Measurements from ENCODE around the gene EDN3. TPM values are rescaled to one million over a fixed set of nuclear protein-coding genes. Genes with fewer than 3 reads are reported as not detected.

EDN3 gene
- total and polyA plus RNA-seq, 9 of the 15 experiments (the other 6 are each of a cell fraction or from before 2014, with no cell fraction given): not detected

DNA sequence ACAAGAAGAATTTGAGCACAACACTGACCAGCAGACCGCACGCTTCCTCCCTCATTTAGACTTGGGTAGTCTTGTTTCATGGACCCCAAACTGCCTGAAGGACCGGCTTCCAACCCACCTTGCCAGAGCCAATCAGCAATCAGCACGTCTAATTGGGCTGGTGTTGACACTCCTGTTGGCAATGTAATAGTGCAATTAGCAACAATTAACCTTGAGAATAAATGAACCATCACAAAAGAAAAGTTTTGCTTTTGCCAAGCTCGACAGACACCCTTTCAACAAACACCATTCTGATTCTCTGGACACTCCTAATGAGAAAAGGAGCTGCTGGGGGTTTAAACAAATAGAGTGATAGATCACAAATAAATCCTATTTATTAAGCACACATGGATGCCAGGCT is 61.0 kb downstream of the EDN3 start (continued):
- TF ChIP-seq HDAC2 (IDR thresholded peaks at IDR 0.05): no peak
- no peak for TF ChIP-seq YY1 (IDR thresholded peaks at IDR 0.05; ENCODE audit: borderline replicate concordance in 1 of 3, control insufficient read depth in 1 of 3, extremely low read depth in 1 of 3, insufficient read depth in 3 of 3, insufficient read length in 1 of 3, insufficient replicate concordance in 2 of 3, low read depth in 1 of 3, low read length in 2 of 3)
- TF ChIP-seq, protein P1, sequence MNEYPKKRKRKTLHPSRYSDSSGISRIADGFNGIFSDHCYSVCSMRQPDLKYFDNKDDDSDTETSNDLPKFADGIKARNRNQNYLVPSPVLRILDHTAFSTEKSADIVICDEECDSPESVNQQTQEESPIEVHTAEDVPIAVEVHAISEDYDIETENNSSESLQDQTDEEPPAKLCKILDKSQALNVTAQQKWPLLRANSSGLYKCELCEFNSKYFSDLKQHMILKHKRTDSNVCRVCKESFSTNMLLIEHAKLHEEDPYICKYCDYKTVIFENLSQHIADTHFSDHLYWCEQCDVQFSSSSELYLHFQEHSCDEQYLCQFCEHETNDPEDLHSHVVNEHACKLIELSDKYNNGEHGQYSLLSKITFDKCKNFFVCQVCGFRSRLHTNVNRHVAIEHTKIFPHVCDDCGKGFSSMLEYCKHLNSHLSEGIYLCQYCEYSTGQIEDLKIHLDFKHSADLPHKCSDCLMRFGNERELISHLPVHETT (CRISPR knock-in tag; conservative IDR thresholded peaks at IDR 0.05 in 1 of 2, IDR thresholded peaks at IDR 0.05 in 1 of 2): no peak

GRCh38 chr20:59363101-59363500 is 62.7 kb downstream of the EDN3 start:
- no peak for ATAC-seq
- Histone ChIP-seq H3K4me3 (no peak overlapping the region), H3K27me3 (ENCODE audit: control insufficient read depth in 2 of 2, insufficient read depth in 2 of 2, low read length in 2 of 2) (peaks cover 21 to 33% of the 10 kb centered on the region in 2 experiments; a peak in 4 of 5 replicates), H3K4me2 (ENCODE audit: insufficient read depth, low read length) (no peak overlapping the region), H3K36me3 (ENCODE audit: control insufficient read depth, insufficient read depth, low read length) (no peaks in the 10 kb centered on the region), H3K9ac (ENCODE audit: insufficient read depth in 1 of 2, low read depth in 2 of 2, low read length in 2 of 2) (no peak overlapping the region), H2AFZ (ENCODE audit: low read depth, low read length) (no peak overlapping the region), H4K20me1 (replicated peaks; ENCODE audit: control insufficient read depth, insufficient read depth, low read length) (peaks cover 5% of the 10 kb centered on the region), H3K9me3 (replicated peaks; ENCODE audit: control insufficient read depth, insufficient read depth, low read depth, low read length) (no peaks in the 10 kb centered on the region), H3K27ac (ENCODE audit: extremely low read depth, low read depth, low read length) (no peak overlapping the region), H3K4me1 (replicated peaks in 1 of 2; ENCODE audit: control insufficient read depth in 2 of 2, insufficient read depth in 2 of 2, low read length in 2 of 2) (no peaks in the 10 kb centered on the region), H3K79me2 (ENCODE audit: control insufficient read depth, insufficient read depth, low read length) (no peaks in the 10 kb centered on the region), H3K9me1 (ENCODE audit: control insufficient read depth, insufficient read depth, low read length) (no peaks in the 10 kb centered on the region)
- CTCF ChIA-PET (ENCODE audit: low intra/inter-chr PET ratio): no interaction called here
- no peak for FAIRE-seq
- DNase-seq (ENCODE audit: extremely low read depth in 1 of 4, low spot score in 3 of 4): no peak
- in situ Hi-C loops (cut with MboI) (no loop called here), intact Hi-C loops (cut with micrococcal nuclease) (no loop called here)
- POLR2A ChIA-PET: interaction anchor here (0.6 to 1.1 kb wide), 2 partner anchors 47 to 299 kb away, joined by 3 read pairs; no protein-coding TSS in a partner anchor
- 0% methylated on average over 12 of the region's 12 CpGs for WGBS (ENCODE audit: insufficient coverage, low coverage, missing lambda C conversion rate)
- no peak for TF ChIP-seq MCM7 (IDR thresholded peaks at IDR 0.05)
- no TSS peak for BruUV-seq (replicated peaks)

Data from K562 (cell line).